ENCODE data around the gene PJA2. TPM values are rescaled to one million over a fixed set of nuclear protein-coding genes. Genes with fewer than 3 reads are reported as not detected.

PJA2 gene
- total RNA-seq, 2 experiments from 2014 or later: 41.3 to 69.7 TPM

GRCh38 chr5:109318455-109319108 lies 91.2 kb downstream of the PJA2 start:
- Histone ChIP-seq H3K9me3 (ENCODE audit: low read length) (no peaks in the 10 kb centered on the region), H3K4me2 (ENCODE audit: low read length) (no peak overlapping the region), H3K27ac (ENCODE audit: low read depth, low read length, poor library complexity, severe bottlenecking) (no peak overlapping the region), H2AFZ (ENCODE audit: low read length) (no peak overlapping the region), H3K4me3 (ENCODE audit: low read depth, low read length, poor library complexity, severe bottlenecking) (no peak overlapping the region), H3K9me2 (ENCODE audit: insufficient read depth, low read length) (no peaks in the 10 kb centered on the region), H3K36me3 (ENCODE audit: insufficient read depth, low read length) (no peaks in the 10 kb centered on the region), H3K4me1 (ENCODE audit: insufficient read depth, low read length, poor library complexity, severe bottlenecking) (no peaks in the 10 kb centered on the region), H3K79me2 (ENCODE audit: insufficient read depth, low read depth, low read length) (no peaks in the 10 kb centered on the region), H4K20me1 (ENCODE audit: insufficient read depth, low read length) (no peaks in the 10 kb centered on the region)
- no TSS peak for BruUV-seq (replicated peaks)
- no peak for TF ChIP-seq CTCF (conservative IDR thresholded peaks at IDR 0.05; ENCODE audit: low read length)
- TF ChIP-seq EZH2phosphoT487 (IDR thresholded peaks at IDR 0.05; ENCODE audit: borderline replicate concordance, low read depth, low read length): no peak
- CTCF ChIA-PET (ENCODE audit: unreplicated experiment): no interaction called here
- intact Hi-C loops (cut with micrococcal nuclease; ENCODE audit: unreplicated experiment): no loop called here
- DNase-seq (ENCODE audit: low spot score): no peak
- POLR2A ChIA-PET: interaction anchor here (0.6 kb wide), 1 partner anchor 230 kb away, joined by 3 read pairs; no protein-coding TSS in a partner anchor

GRCh38 chr5:109316634-109317033 lies 93.1 kb downstream of the PJA2 start:
- no peak for TF ChIP-seq CTCF (conservative IDR thresholded peaks at IDR 0.05; ENCODE audit: low read length)
- TF ChIP-seq EZH2phosphoT487 (IDR thresholded peaks at IDR 0.05; ENCODE audit: borderline replicate concordance, low read depth, low read length): no peak
- H3K9me3 ChIP-seq (ENCODE audit: low read length): no peaks in the 10 kb centered on the region
- no peak overlapping the region for H3K27ac ChIP-seq (ENCODE audit: low read depth, low read length, poor library complexity, severe bottlenecking)
- DNase-seq (ENCODE audit: low spot score): no peak
- H4K20me1 ChIP-seq (ENCODE audit: insufficient read depth, low read length): no peaks in the 10 kb centered on the region
- CTCF ChIA-PET (ENCODE audit: unreplicated experiment): no interaction called here
- no peak overlapping the region for H3K4me2 ChIP-seq (ENCODE audit: low read length)
- no TSS peak for BruUV-seq (replicated peaks)
- H3K4me1 ChIP-seq (ENCODE audit: insufficient read depth, low read length, poor library complexity, severe bottlenecking): no peaks in the 10 kb centered on the region
- intact Hi-C loops (cut with micrococcal nuclease; ENCODE audit: unreplicated experiment): no loop called here
- POLR2A ChIA-PET: no interaction called here
- H3K79me2 ChIP-seq (ENCODE audit: insufficient read depth, low read depth, low read length): no peaks in the 10 kb centered on the region
- no peaks in the 10 kb centered on the region for H3K9me2 ChIP-seq (ENCODE audit: insufficient read depth, low read length)
- no peak overlapping the region for H3K4me3 ChIP-seq (ENCODE audit: low read depth, low read length, poor library complexity, severe bottlenecking)
- no peaks in the 10 kb centered on the region for H3K36me3 ChIP-seq (ENCODE audit: insufficient read depth, low read length)
- H2AFZ ChIP-seq (ENCODE audit: low read length): no peak overlapping the region

- Histone ChIP-seq H3K36me3 (ENCODE audit: insufficient read depth, low read length) (no peaks in the 10 kb centered on the region), H3K9me3 (ENCODE audit: low read length) (no peaks in the 10 kb centered on the region), H2AFZ (ENCODE audit: low read length) (no peak overlapping the region), H3K4me2 (ENCODE audit: low read length) (no peak overlapping the region), H3K4me3 (ENCODE audit: low read depth, low read length, poor library complexity, severe bottlenecking) (no peak overlapping the region), H3K9me2 (ENCODE audit: insufficient read depth, low read length) (no peaks in the 10 kb centered on the region), H3K4me1 (ENCODE audit: insufficient read depth, low read length, poor library complexity, severe bottlenecking) (no peaks in the 10 kb centered on the region), H3K27ac (ENCODE audit: low read depth, low read length, poor library complexity, severe bottlenecking) (no peak overlapping the region), H4K20me1 (ENCODE audit: insufficient read depth, low read length) (no peaks in the 10 kb centered on the region), H3K79me2 (ENCODE audit: insufficient read depth, low read depth, low read length) (no peaks in the 10 kb centered on the region)
- ChIA-PET CTCF (ENCODE audit: unreplicated experiment) (no interaction called here), POLR2A (interaction anchor here (0.6 kb wide), 1 partner anchor 22 kb away, joined by 3 read pairs; no protein-coding TSS in a partner anchor)
- BruUV-seq (replicated peaks): no TSS peak
- no peak for DNase-seq (ENCODE audit: low spot score)
- TF ChIP-seq CTCF (conservative IDR thresholded peaks at IDR 0.05; ENCODE audit: low read length) (no peak), EZH2phosphoT487 (IDR thresholded peaks at IDR 0.05; ENCODE audit: borderline replicate concordance, low read depth, low read length) (no peak)
- intact Hi-C loops (cut with micrococcal nuclease; ENCODE audit: unreplicated experiment): no loop called here
Observed at GRCh38 chr5:109315245-109315644, 94.5 kb downstream of the PJA2 start.

Measured in OCI-LY7 (cell line).